ENCODE measurements around the gene PEX11B. TPM values are rescaled to one million over a fixed set of nuclear protein-coding genes. Genes with fewer than 3 reads are reported as not detected.

The PEX11B gene
- polyA plus RNA-seq, 4 donors = 49.6 to 65.3 (median 57.8) TPM

- DNase-seq (ENCODE audit: low read depth in 4 of 4, low spot score in 2 of 4) = no peak
Measured at GRCh38 chr1:145916745-145917144, 1.8 kb downstream of the PEX11B start.

- DNase-seq (ENCODE audit: low read depth in 4 of 4, low spot score in 2 of 4) = no peak
Measured at GRCh38 chr1:145912128-145912641, 6.3 kb downstream of the PEX11B start.

- DNase-seq (ENCODE audit: low read depth in 4 of 4, low spot score in 2 of 4) = no peak
Measured at GRCh38 chr1:145908653-145909052, 9.9 kb downstream of the PEX11B start.

- DNase-seq (ENCODE audit: low read depth in 4 of 4, low spot score in 2 of 4) = no peak
Measured at GRCh38 chr1:145906954-145907753, 11.4 kb downstream of the PEX11B start.

GRCh38 chr1:145901312-145902021 is 17.1 kb downstream of the PEX11B start:
- no peak for DNase-seq (ENCODE audit: low read depth in 4 of 4, low spot score in 2 of 4)

GRCh38 chr1:145898756-145899155 is 19.8 kb downstream of the PEX11B start:
- DNase-seq (ENCODE audit: low read depth in 4 of 4, low spot score in 2 of 4) = no peak

GRCh38 chr1:145897969-145898368 is 20.5 kb downstream of the PEX11B start:
- DNase-seq (ENCODE audit: low read depth in 4 of 4, low spot score in 2 of 4) = no peak

- DNase-seq (ENCODE audit: low read depth in 4 of 4, low spot score in 2 of 4) = no peak
Measured at GRCh38 chr1:145895471-145895870, 23.0 kb downstream of the PEX11B start.

- no peak for DNase-seq (ENCODE audit: low read depth in 4 of 4, low spot score in 2 of 4)
Measured at GRCh38 chr1:145893306-145894055, 25.0 kb downstream of the PEX11B start.

- DNase-seq (ENCODE audit: low read depth in 4 of 4, low spot score in 2 of 4) = no peak
Measured at GRCh38 chr1:145892486-145893087, 25.9 kb downstream of the PEX11B start.

- peak; percentile 79 to 94 (median 88) for DNase-seq (ENCODE audit: low read depth in 4 of 4, low spot score in 2 of 4)
Measured at GRCh38 chr1:145891587-145892485, 26.7 kb downstream of the PEX11B start.

GRCh38 chr1:145891143-145891542 is 27.4 kb downstream of the PEX11B start:
- DNase-seq (ENCODE audit: low read depth in 4 of 4, low spot score in 2 of 4) = no peak

- no peak for DNase-seq (ENCODE audit: low read depth in 4 of 4, low spot score in 2 of 4)
Measured at GRCh38 chr1:145889722-145890121, 28.8 kb downstream of the PEX11B start.

GRCh38 chr1:145887631-145888030 is 30.9 kb downstream of the PEX11B start:
- no peak for DNase-seq (ENCODE audit: low read depth in 4 of 4, low spot score in 2 of 4)

- DNase-seq (ENCODE audit: low read depth in 4 of 4, low spot score in 2 of 4) = no peak
Measured at GRCh38 chr1:145886816-145887215, 31.7 kb downstream of the PEX11B start.

- DNase-seq (ENCODE audit: low read depth in 4 of 4, low spot score in 2 of 4) = no peak
Measured at GRCh38 chr1:145886390-145886789, 32.1 kb downstream of the PEX11B start.

- peak in 3 of 4 donors; percentile 34 to 69 (median 55) for DNase-seq (ENCODE audit: low read depth in 4 of 4, low spot score in 2 of 4)
Measured at GRCh38 chr1:145885738-145886287, 32.7 kb downstream of the PEX11B start, which contains the start of gene ANKRD35. Gene ANKRD35 (minus strand): TSS chr1:145885866. CDS start chr1:145885758, 108 bp downstream.

- DNase-seq (ENCODE audit: low read depth in 4 of 4, low spot score in 2 of 4) = no peak
Measured at GRCh38 chr1:145884675-145885074, 33.8 kb downstream of the PEX11B start.

GRCh38 chr1:145879775-145880174 is 38.7 kb downstream of the PEX11B start:
- DNase-seq (ENCODE audit: low read depth in 4 of 4, low spot score in 2 of 4) = no peak

All from left renal cortex interstitium (tissue), 4 donors.